ENCODE measurements around the gene APEH.

DNA sequence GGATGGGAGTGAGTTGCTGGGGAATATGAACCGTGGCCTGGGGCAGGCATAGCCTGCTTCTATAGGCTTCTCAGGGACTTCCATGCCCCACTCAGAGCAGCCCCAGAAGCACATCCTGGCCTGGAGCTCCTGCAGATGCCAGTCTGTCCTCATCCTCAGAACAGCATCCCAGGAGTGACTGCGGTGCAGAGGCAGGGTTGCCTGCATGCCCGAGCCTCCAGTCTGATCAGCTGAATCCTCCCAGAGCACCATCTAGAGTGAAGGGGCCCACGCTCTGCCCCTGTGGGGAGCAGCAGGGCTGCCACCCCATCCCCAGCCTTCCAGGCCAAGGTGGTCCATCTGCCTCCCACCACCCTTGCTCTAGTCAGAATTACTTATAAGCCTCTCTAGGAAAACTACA is 44.7 kb upstream of the APEH start:
- TF ChIP-seq POLR2G (IDR thresholded peaks at IDR 0.05; ENCODE audit: low read depth, low read length): no peak
- no peak for TF ChIP-seq ZNF274 (IDR thresholded peaks at IDR 0.05; ENCODE audit: borderline replicate concordance, low read depth, low read length)
- TF ChIP-seq, protein P1, sequence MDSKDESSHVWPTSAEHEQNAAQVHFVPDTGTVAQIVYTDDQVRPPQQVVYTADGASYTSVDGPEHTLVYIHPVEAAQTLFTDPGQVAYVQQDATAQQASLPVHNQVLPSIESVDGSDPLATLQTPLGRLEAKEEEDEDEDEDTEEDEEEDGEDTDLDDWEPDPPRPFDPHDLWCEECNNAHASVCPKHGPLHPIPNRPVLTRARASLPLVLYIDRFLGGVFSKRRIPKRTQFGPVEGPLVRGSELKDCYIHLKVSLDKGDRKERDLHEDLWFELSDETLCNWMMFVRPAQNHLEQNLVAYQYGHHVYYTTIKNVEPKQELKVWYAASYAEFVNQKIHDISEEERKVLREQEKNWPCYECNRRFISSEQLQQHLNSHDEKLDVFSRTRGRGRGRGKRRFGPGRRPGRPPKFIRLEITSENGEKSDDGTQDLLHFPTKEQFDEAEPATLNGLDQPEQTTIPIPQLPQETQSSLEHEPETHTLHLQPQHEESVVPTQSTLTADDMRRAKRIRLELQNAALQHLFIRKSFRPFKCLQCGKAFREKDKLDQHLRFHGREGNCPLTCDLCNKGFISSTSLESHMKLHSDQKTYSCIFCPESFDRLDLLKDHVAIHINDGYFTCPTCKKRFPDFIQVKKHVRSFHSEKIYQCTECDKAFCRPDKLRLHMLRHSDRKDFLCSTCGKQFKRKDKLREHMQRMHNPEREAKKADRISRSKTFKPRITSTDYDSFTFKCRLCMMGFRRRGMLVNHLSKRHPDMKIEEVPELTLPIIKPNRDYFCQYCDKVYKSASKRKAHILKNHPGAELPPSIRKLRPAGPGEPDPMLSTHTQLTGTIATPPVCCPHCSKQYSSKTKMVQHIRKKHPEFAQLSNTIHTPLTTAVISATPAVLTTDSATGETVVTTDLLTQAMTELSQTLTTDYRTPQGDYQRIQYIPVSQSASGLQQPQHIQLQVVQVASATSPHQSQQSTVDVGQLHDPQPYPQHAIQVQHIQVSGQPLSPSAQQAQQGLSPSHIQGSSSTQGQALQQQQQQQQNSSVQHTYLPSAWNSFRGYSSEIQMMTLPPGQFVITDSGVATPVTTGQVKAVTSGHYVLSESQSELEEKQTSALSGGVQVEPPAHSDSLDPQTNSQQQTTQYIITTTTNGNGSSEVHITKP (IDR thresholded peaks at IDR 0.05; ENCODE audit: partially characterized antibody): no peak
- no peak for TF ChIP-seq TBP (optimal IDR thresholded peaks at IDR 0.05; ENCODE audit: low read depth, low read length)
- TF ChIP-seq, protein P2, sequence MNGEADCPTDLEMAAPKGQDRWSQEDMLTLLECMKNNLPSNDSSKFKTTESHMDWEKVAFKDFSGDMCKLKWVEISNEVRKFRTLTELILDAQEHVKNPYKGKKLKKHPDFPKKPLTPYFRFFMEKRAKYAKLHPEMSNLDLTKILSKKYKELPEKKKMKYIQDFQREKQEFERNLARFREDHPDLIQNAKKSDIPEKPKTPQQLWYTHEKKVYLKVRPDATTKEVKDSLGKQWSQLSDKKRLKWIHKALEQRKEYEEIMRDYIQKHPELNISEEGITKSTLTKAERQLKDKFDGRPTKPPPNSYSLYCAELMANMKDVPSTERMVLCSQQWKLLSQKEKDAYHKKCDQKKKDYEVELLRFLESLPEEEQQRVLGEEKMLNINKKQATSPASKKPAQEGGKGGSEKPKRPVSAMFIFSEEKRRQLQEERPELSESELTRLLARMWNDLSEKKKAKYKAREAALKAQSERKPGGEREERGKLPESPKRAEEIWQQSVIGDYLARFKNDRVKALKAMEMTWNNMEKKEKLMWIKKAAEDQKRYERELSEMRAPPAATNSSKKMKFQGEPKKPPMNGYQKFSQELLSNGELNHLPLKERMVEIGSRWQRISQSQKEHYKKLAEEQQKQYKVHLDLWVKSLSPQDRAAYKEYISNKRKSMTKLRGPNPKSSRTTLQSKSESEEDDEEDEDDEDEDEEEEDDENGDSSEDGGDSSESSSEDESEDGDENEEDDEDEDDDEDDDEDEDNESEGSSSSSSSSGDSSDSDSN (IDR thresholded peaks at IDR 0.05; ENCODE audit: borderline replicate concordance in 1 of 2, low read depth in 2 of 2, low read length in 2 of 2): no peak
- TF ChIP-seq, protein P3, sequence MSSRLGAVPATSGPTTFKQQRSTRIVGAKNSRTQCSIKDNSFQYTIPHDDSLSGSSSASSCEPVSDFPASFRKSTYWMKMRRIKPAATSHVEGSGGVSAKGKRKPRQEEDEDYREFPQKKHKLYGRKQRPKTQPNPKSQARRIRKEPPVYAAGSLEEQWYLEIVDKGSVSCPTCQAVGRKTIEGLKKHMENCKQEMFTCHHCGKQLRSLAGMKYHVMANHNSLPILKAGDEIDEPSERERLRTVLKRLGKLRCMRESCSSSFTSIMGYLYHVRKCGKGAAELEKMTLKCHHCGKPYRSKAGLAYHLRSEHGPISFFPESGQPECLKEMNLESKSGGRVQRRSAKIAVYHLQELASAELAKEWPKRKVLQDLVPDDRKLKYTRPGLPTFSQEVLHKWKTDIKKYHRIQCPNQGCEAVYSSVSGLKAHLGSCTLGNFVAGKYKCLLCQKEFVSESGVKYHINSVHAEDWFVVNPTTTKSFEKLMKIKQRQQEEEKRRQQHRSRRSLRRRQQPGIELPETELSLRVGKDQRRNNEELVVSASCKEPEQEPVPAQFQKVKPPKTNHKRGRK (tag; IDR thresholded peaks at IDR 0.05): no peak
- TF ChIP-seq, protein P4, sequence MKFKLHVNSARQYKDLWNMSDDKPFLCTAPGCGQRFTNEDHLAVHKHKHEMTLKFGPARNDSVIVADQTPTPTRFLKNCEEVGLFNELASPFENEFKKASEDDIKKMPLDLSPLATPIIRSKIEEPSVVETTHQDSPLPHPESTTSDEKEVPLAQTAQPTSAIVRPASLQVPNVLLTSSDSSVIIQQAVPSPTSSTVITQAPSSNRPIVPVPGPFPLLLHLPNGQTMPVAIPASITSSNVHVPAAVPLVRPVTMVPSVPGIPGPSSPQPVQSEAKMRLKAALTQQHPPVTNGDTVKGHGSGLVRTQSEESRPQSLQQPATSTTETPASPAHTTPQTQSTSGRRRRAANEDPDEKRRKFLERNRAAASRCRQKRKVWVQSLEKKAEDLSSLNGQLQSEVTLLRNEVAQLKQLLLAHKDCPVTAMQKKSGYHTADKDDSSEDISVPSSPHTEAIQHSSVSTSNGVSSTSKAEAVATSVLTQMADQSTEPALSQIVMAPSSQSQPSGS (CRISPR knock-in tag; IDR thresholded peaks at IDR 0.05): no peak
- no peak for TF ChIP-seq POLR2A (conservative IDR thresholded peaks at IDR 0.05)
- no peak for TF ChIP-seq ZNF780A (CRISPR knock-in tag; IDR thresholded peaks at IDR 0.05)
- no peak for TF ChIP-seq ZKSCAN3 (CRISPR knock-in tag; IDR thresholded peaks at IDR 0.05)
